CD8-positive, alpha-beta memory T cell (primary cell): Measurements from ENCODE around the gene FHIT. TPM values are rescaled to one million over a fixed set of nuclear protein-coding genes. Genes with fewer than 3 reads are reported as not detected.
"Not testable (repeated sequence)": the region's sequence is repeated elsewhere in the genome, so short reads cannot be mapped to it uniquely, and the experiment has no call there.

ENCODE experiments used
- CTCF ChIA-PET: fragments of 350-600 bp; sonication (Branson Sonifier 250); formaldehyde crosslinking; loops from one replicate; lab custom pipeline; 2021; ENCODE audit warnings: antibody characterized with exemption; lab: Charles Lee
- POLR2A ChIA-PET: fragments of 350-600 bp; sonication (Branson Sonifier 250); formaldehyde crosslinking; loops from one replicate; lab custom pipeline; 2021; ENCODE audit warnings: antibody characterized with exemption; lab: Charles Lee
- DNase-seq, 5 donors: peaks; one replicate each; pipeline versions ENCODE4 v3.0.0 to v3.0.0-alpha.2; 2020 to 2022; ENCODE audit warnings: mixed read lengths in 1 of 5
- H3K27ac ChIP-seq: one replicate; pipeline ENCODE4 v1.7.0; 2013; ENCODE audit warnings: low read depth, mild to moderate bottlenecking, low read length, moderate library complexity
- H3K27me3 ChIP-seq: 2 replicates; pipeline ENCODE4 v1.7.0; 2013; ENCODE audit warnings: low read length, mild to moderate bottlenecking; ENCODE audit not compliant: insufficient read depth, poor library complexity, severe bottlenecking
- H3K36me3 ChIP-seq: 2 replicates; pipeline ENCODE4 v1.7.0; 2013; ENCODE audit warnings: mild to moderate bottlenecking, low read length, moderate library complexity; ENCODE audit not compliant: insufficient read depth
- H3K4me1 ChIP-seq: 2 replicates; pipeline ENCODE4 v1.7.0; 2013; ENCODE audit warnings: mild to moderate bottlenecking, low read length, moderate library complexity; ENCODE audit not compliant: insufficient read depth
- H3K4me3 ChIP-seq: 2 replicates; pipeline ENCODE4 v1.7.0; 2013; ENCODE audit warnings: mild to moderate bottlenecking, low read length
- H3K9me3 ChIP-seq: 2 replicates; pipeline ENCODE4 v1.7.0; 2013; ENCODE audit warnings: mild to moderate bottlenecking, low read length
- H3K27ac Mint-ChIP-seq, 8 donors: one replicate each; pipeline ENCODE4 v1.8.0; 2020 to 2021; ENCODE audit warnings: mixed read lengths in 8 of 8, mild to moderate bottlenecking in 6 of 8, inconsistent platforms in 3 of 8, moderate library complexity in 3 of 8
- H3K27me3 Mint-ChIP-seq, 2 donors: one replicate each; pipeline ENCODE4 v1.8.0; 2020 to 2021; ENCODE audit warnings: mixed read lengths in 2 of 2, mild to moderate bottlenecking in 1 of 2, moderate library complexity in 1 of 2
- H3K36me3 Mint-ChIP-seq, 3 donors: one replicate each; pipeline ENCODE4 v1.8.0; 2020 to 2021; ENCODE audit warnings: mixed read lengths in 3 of 3, inconsistent platforms in 1 of 3, mild to moderate bottlenecking in 1 of 3
- H3K4me1 Mint-ChIP-seq, 3 donors: one replicate each; pipeline ENCODE4 v1.8.0; 2020 to 2021; ENCODE audit warnings: mixed read lengths in 3 of 3, inconsistent platforms in 1 of 3, mild to moderate bottlenecking in 1 of 3
- H3K4me3 Mint-ChIP-seq, 7 donors: one replicate each; pipeline ENCODE4 v1.8.0; 2020 to 2021; ENCODE audit warnings: mixed read lengths in 7 of 7, mild to moderate bottlenecking in 6 of 7, moderate library complexity in 4 of 7, inconsistent platforms in 2 of 7
- H3K9me3 Mint-ChIP-seq, 5 donors: one replicate each; pipeline ENCODE4 v1.8.0; 2020 to 2022; ENCODE audit warnings: mixed read lengths in 5 of 5, mild to moderate bottlenecking in 3 of 5, moderate library complexity in 2 of 5, inconsistent platforms in 1 of 5
- polyA plus RNA-seq: library from polyadenylated mRNA; unstranded; fragments of 300-500 nt; fragmentation: Illumina TruSeq; gene quantifications from one replicate; pipeline ENCODE4 v1.2.3, GENCODE V29; 2021
- total RNA-seq, 2 experiments: library from RNA; stranded (reverse); gene quantifications; one replicate each; pipeline ENCODE4 v1.2.3, GENCODE V29; 2021

Gene FHIT
- total and polyA plus RNA-seq, 3 experiments from 2014 or later: 4.1 to 7.4 (median 4.2) TPM

DNA sequence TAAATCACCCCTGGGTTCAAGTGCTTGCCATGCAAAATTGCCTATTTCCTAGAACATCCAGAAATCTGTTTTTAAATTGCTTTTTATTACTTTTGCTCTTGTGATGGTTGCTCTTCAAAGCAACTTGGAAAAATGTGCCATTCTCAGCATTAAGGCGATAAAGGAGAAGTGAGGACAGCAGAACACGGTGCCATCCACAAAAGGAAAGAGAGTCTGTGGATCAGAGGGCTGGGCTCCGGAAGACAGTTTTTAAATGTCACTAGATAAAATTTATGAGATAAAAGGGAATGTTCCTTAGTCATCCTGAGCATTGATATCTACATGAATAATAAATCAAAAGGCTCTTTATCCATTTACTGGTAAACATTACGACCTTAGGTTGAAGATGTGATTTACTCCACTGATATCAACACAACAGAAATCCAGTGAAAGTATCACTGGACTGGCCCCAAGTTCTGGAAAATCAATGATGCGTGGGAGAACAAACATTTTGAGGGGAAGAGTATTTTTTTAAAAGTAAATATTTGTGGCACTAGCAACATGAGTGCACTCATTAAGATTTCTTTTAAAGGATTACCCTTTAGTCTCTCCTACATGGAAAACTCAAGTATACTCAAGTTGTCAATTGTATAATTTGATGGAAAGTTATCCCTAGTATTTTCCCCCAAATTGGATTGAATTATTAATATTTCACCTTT lies 554.7 kb downstream of the FHIT start:
- H3K4me1 ChIP-seq: no peaks in the 10 kb centered on the region
- no peaks in the 10 kb centered on the region for H3K36me3 ChIP-seq
- no peaks in the 10 kb centered on the region for H3K27me3 Mint-ChIP-seq
- H3K4me1 Mint-ChIP-seq: no peaks in the 10 kb centered on the region
- ChIA-PET POLR2A (no interaction called here), CTCF (no interaction called here)
- no peaks in the 10 kb centered on the region for H3K27me3 ChIP-seq
- H3K9me3 Mint-ChIP-seq: peaks cover 2 to 15% (median 6%) of the 10 kb centered on the region in 5 donors
- H3K4me3 Mint-ChIP-seq: no peak overlapping the region
- H3K4me3 ChIP-seq: no peak overlapping the region
- peak overlapping the region in 1 of 8 donors; percentile 14 for H3K27ac Mint-ChIP-seq
- no peaks in the 10 kb centered on the region for H3K36me3 Mint-ChIP-seq
- no peaks in the 10 kb centered on the region for H3K9me3 ChIP-seq
- H3K27ac ChIP-seq: no peak overlapping the region
- DNase-seq: no peak

DNA sequence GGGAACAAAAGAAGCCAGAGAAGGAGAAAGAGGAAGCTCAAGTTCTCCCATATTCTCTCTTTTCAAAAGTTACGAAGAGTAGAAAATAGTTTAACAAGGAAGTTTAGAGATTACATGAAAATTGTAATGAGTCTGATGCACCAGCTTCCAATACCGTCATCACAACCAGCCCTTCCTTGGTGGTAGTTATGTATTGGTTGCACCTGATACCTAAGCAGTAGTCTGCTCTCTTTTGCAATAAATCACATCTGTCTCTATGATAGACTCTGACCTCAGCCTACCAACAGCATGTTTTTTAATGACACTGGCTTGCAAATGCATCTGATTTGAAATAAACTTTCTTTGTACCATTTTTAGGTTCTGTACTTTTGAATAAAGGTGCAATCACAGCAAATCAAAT lies 575.8 kb downstream of the FHIT start:
- H3K27me3 ChIP-seq: no peaks in the 10 kb centered on the region
- no peaks in the 10 kb centered on the region for H3K36me3 ChIP-seq
- Mint-ChIP-seq H3K27me3 (no peaks in the 10 kb centered on the region), H3K27ac (no peak overlapping the region), H3K4me1 (no peaks in the 10 kb centered on the region), H3K36me3 (no peaks in the 10 kb centered on the region), H3K9me3 (peaks cover 6 to 13% (median 11%) of the 10 kb centered on the region in 5 donors), H3K4me3 (no peak overlapping the region)
- ChIA-PET POLR2A (no interaction called here), CTCF (no interaction called here)
- no peak overlapping the region for H3K27ac ChIP-seq
- no peak overlapping the region for H3K4me3 ChIP-seq
- no peaks in the 10 kb centered on the region for H3K4me1 ChIP-seq
- no peaks in the 10 kb centered on the region for H3K9me3 ChIP-seq
- DNase-seq: no peak

GRCh38 chr3:60674870-60675269 lies 576.4 kb downstream of the FHIT start:
- CTCF ChIA-PET: no interaction called here
- H3K4me1 ChIP-seq: no peaks in the 10 kb centered on the region
- H3K36me3 ChIP-seq: no peaks in the 10 kb centered on the region
- H3K36me3 Mint-ChIP-seq: no peaks in the 10 kb centered on the region
- DNase-seq: no peak
- H3K27me3 ChIP-seq: no peaks in the 10 kb centered on the region
- H3K27me3 Mint-ChIP-seq: no peaks in the 10 kb centered on the region
- no peak overlapping the region for H3K4me3 Mint-ChIP-seq
- peaks cover 6 to 13% (median 11%) of the 10 kb centered on the region in 5 donors for H3K9me3 Mint-ChIP-seq
- H3K9me3 ChIP-seq: no peaks in the 10 kb centered on the region
- H3K27ac ChIP-seq: no peak overlapping the region
- no peak overlapping the region for H3K27ac Mint-ChIP-seq
- POLR2A ChIA-PET: no interaction called here
- H3K4me1 Mint-ChIP-seq: no peaks in the 10 kb centered on the region
- H3K4me3 ChIP-seq: no peak overlapping the region

DNA sequence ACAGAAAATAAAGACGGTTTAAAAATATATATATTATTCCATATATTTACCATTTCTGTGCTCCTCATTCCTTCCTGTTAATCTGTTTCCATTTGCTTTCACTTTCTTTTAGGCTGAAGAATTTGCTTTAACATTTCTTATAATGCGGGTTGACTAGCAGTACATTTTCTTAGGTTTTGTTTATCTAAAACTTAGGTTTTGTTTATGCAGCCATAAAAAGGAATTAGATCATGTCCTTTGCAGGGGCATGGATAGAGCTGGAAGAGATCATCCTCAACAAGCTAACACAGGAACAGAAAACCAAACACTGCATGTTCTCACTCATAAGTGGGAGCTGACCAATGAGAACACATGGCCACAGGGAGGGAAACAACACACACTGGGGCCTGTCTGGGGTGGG lies 578.1 kb downstream of the FHIT start:
- Histone ChIP-seq H3K36me3 (no peaks in the 10 kb centered on the region), H3K27ac (no peak overlapping the region), H3K4me1 (no peaks in the 10 kb centered on the region), H3K4me3 (no peak overlapping the region), H3K27me3 (no peaks in the 10 kb centered on the region), H3K9me3 (no peaks in the 10 kb centered on the region)
- Mint-ChIP-seq H3K27me3 (no peaks in the 10 kb centered on the region), H3K4me1 (no peaks in the 10 kb centered on the region), H3K27ac (no peak overlapping the region), H3K36me3 (peaks cover 0 to 8% (median 0%) of the 10 kb centered on the region in 3 donors), H3K9me3 (peaks cover 8 to 22% (median 19%) of the 10 kb centered on the region in 5 donors), H3K4me3 (no peak overlapping the region)
- DNase-seq: no peak
- POLR2A ChIA-PET: no interaction called here
- CTCF ChIA-PET: no interaction called here

GRCh38 chr3:60672337-60672736 lies 578.9 kb downstream of the FHIT start:
- H3K9me3 ChIP-seq, H3K27me3 ChIP-seq, H3K4me3 Mint-ChIP-seq, POLR2A ChIA-PET, H3K4me1 ChIP-seq, H3K4me1 Mint-ChIP-seq, DNase-seq, H3K27ac Mint-ChIP-seq, CTCF ChIA-PET, H3K27ac ChIP-seq, H3K4me3 ChIP-seq, H3K36me3 ChIP-seq, H3K36me3 Mint-ChIP-seq, H3K27me3 Mint-ChIP-seq: not testable (repeated sequence)
- peaks cover 12 to 25% (median 19%) of the 10 kb centered on the region in 5 donors for H3K9me3 Mint-ChIP-seq

DNA sequence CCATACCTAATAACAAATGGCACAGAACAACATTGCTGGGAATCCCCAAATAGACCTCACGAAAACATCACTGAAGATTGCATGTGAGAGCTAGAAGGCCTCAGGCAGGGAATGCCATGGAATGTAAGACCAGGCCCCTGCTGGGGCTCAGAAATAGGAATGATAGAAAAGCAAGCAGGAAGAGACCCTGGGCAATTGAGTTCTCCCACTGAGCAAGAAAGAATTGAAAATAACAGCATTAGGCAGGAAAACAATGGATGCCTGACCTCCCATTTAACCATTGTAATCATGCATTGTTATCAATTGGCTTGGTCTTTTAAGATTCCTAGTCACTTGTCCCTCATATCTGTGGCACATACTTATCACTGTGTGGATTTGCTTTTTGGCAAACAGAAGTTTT lies 581.6 kb downstream of the FHIT start:
- no peak overlapping the region for H3K27ac Mint-ChIP-seq
- H3K4me1 ChIP-seq: no peaks in the 10 kb centered on the region
- DNase-seq: no peak
- H3K9me3 Mint-ChIP-seq: peaks cover 17 to 34% (median 28%) of the 10 kb centered on the region in 5 donors
- H3K9me3 ChIP-seq: no peaks in the 10 kb centered on the region
- CTCF ChIA-PET: no interaction called here
- H3K27me3 Mint-ChIP-seq: no peaks in the 10 kb centered on the region
- no peaks in the 10 kb centered on the region for H3K36me3 ChIP-seq
- peaks cover 0 to 8% (median 0%) of the 10 kb centered on the region in 3 donors for H3K36me3 Mint-ChIP-seq
- no peaks in the 10 kb centered on the region for H3K27me3 ChIP-seq
- H3K4me3 Mint-ChIP-seq: no peak overlapping the region
- H3K27ac ChIP-seq: no peak overlapping the region
- no peaks in the 10 kb centered on the region for H3K4me1 Mint-ChIP-seq
- POLR2A ChIA-PET: no interaction called here
- no peak overlapping the region for H3K4me3 ChIP-seq

- no peaks in the 10 kb centered on the region for H3K36me3 Mint-ChIP-seq
- CTCF ChIA-PET: no interaction called here
- peaks cover 8 to 32% (median 27%) of the 10 kb centered on the region in 5 donors for H3K9me3 Mint-ChIP-seq
- H3K4me3 ChIP-seq: no peak overlapping the region
- no peaks in the 10 kb centered on the region for H3K4me1 Mint-ChIP-seq
- H3K27ac Mint-ChIP-seq: no peak overlapping the region
- H3K27me3 Mint-ChIP-seq: no peaks in the 10 kb centered on the region
- DNase-seq: no peak
- no peak overlapping the region for H3K27ac ChIP-seq
- H3K4me3 Mint-ChIP-seq: no peak overlapping the region
- H3K27me3 ChIP-seq: no peaks in the 10 kb centered on the region
- POLR2A ChIA-PET: no interaction called here
- H3K9me3 ChIP-seq: no peaks in the 10 kb centered on the region
- no peaks in the 10 kb centered on the region for H3K36me3 ChIP-seq
- H3K4me1 ChIP-seq: no peaks in the 10 kb centered on the region
Measured at GRCh38 chr3:60660026-60660425, 591.2 kb downstream of the FHIT start.

- no peaks in the 10 kb centered on the region for H3K4me1 Mint-ChIP-seq
- CTCF ChIA-PET: no interaction called here
Measured at GRCh38 chr3:60659098-60659497, 592.2 kb downstream of the FHIT start.

More at GRCh38 chr3:60659098-60659497, 592.2 kb downstream of the FHIT start:
- Mint-ChIP-seq H3K9me3 (peaks cover 3 to 30% (median 23%) of the 10 kb centered on the region in 5 donors), H3K36me3 (no peaks in the 10 kb centered on the region), H3K27me3 (peaks cover 0 to 1% of the 10 kb centered on the region in 2 donors), H3K4me3 (no peak overlapping the region), H3K27ac (no peak overlapping the region)
- POLR2A ChIA-PET: no interaction called here
- no peak overlapping the region for H3K4me3 ChIP-seq
- no peaks in the 10 kb centered on the region for H3K9me3 ChIP-seq
- no peak overlapping the region for H3K27ac ChIP-seq
- no peaks in the 10 kb centered on the region for H3K36me3 ChIP-seq
- no peak for DNase-seq
- H3K27me3 ChIP-seq: no peaks in the 10 kb centered on the region
- H3K4me1 ChIP-seq: no peaks in the 10 kb centered on the region
